ENCODE measurements around the gene SMOC1.

Gene SMOC1

GRCh38 chr14:70023871-70024270 is 144.7 kb downstream of the SMOC1 start:
- TF ChIP-seq CTCF (IDR thresholded peaks at IDR 0.05; ENCODE audit: low read depth, low read length, missing control alignments) = no peak
- no peak for DNase-seq (ENCODE audit: low read depth)

GRCh38 chr14:70027785-70028428 is 148.7 kb downstream of the SMOC1 start:
- no peak overlapping the region for H3K4me3 ChIP-seq (ENCODE audit: low read depth, low read length)
- peak; percentile 96 for TF ChIP-seq CTCF (IDR thresholded peaks at IDR 0.05; ENCODE audit: low read depth, low read length, missing control alignments)
- no peak for DNase-seq (ENCODE audit: low read depth)

More at GRCh38 chr14:70023871-70024270, 144.7 kb downstream of the SMOC1 start:
- no peak overlapping the region for H3K4me3 ChIP-seq (ENCODE audit: low read depth, low read length)

GRCh38 chr14:70029296-70030132 is 150.3 kb downstream of the SMOC1 start:
- TF ChIP-seq CTCF (IDR thresholded peaks at IDR 0.05; ENCODE audit: low read depth, low read length, missing control alignments) = no peak
- no peak for DNase-seq (ENCODE audit: low read depth)
- H3K4me3 ChIP-seq (ENCODE audit: low read depth, low read length) = no peak overlapping the region

GRCh38 chr14:70032016-70032415 is 152.8 kb downstream of the SMOC1 start:
- no peak for TF ChIP-seq CTCF (IDR thresholded peaks at IDR 0.05; ENCODE audit: low read depth, low read length, missing control alignments)
- H3K4me3 ChIP-seq (ENCODE audit: low read depth, low read length) = no peak overlapping the region
- DNase-seq (ENCODE audit: low read depth) = no peak

- TF ChIP-seq CTCF (IDR thresholded peaks at IDR 0.05; ENCODE audit: low read depth, low read length, missing control alignments) = no peak
- H3K4me3 ChIP-seq (ENCODE audit: low read depth, low read length) = no peak overlapping the region
- DNase-seq (ENCODE audit: low read depth) = no peak
Observed at GRCh38 chr14:70032447-70032846, 153.2 kb downstream of the SMOC1 start.

- DNase-seq (ENCODE audit: low read depth) = no peak
- no peak overlapping the region for H3K4me3 ChIP-seq (ENCODE audit: low read depth, low read length)
- no peak for TF ChIP-seq CTCF (IDR thresholded peaks at IDR 0.05; ENCODE audit: low read depth, low read length, missing control alignments)
Observed at GRCh38 chr14:70033116-70033515, 153.9 kb downstream of the SMOC1 start.

Measured in GM12864 (cell line).